Hair follicle dermal papilla cell (primary cell): ENCODE data around the gene GDF2. TPM values are rescaled to one million over a fixed set of nuclear protein-coding genes. Genes with fewer than 3 reads are reported as not detected.

Experiments
- total RNA-seq: library from RNA; depleted of rRNA; stranded (reverse); fragments of >200 nt; gene quantifications from 2 replicates; pipeline ENCODE4 v1.2.3, GENCODE V29; 2012

Gene GDF2
- total RNA-seq = not detected in 2 replicates

GRCh38 chr10:47322300-47323061, at the start of gene GDF2:
Gene GDF2 (plus strand): TSS chr10:47322454. CDS start chr10:47322669, 215 bp downstream.

GRCh38 chr10:47299611-47300428, 22.4 kb upstream of the GDF2 start, which contains the start of gene GDF10:
Gene GDF10 (plus strand): TSS chr10:47300197. CDS start chr10:47300652, 455 bp downstream.

DNA sequence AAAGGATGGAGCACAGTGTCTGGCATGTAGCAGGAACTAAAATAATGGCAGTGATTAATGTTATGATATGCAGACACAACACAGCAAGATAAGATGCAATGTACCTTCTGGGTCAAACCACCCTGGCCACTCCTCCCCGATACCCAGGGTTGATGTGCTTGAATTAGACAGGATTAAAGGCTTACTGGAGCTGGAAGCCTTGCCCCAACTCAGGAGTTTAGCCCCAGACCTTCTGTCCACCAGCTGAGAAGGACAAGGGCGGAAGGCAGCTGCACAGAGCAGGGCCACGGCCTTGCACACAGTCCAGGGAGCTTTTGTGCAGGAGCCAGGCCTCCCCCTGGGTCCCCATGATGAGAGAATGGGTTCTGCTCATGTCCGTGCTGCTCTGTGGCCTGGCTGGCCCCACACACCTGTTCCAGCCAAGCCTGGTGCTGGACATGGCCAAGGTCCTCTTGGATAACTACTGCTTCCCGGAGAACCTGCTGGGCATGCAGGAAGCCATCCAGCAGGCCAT, 25.9 kb downstream of the GDF2 start, which contains the start of gene RBP3:
RBP3 (plus strand) TSS at position 226 of the 514 bp plus-strand sequence; CDS start at position 348, 122 bp downstream.

Other genes with a start within 250 kb of the GDF2 start
- not detected in 2 replicates for gene GDF10, start 22.3 kb upstream of the GDF2 start, total RNA-seq
- gene RBP3, start 25.9 kb downstream of the GDF2 start, total RNA-seq = not detected in 2 replicates
- gene ZNF488, start 61.8 kb downstream of the GDF2 start, total RNA-seq = under 0.01 TPM in 2 replicates
- 0.97 and 1.1 TPM in 2 replicates for gene ANXA8, start 161.7 kb downstream of the GDF2 start, total RNA-seq
- not detected in 2 replicates for gene FAM25G, start 169.2 kb downstream of the GDF2 start, total RNA-seq
- 2.3 and 4.1 TPM in 2 replicates for gene AGAP9, start 201.2 kb downstream of the GDF2 start, total RNA-seq